Skeletal muscle satellite cell (primary cell): ENCODE data around the gene LRRC8D.
A peak's percentile ranks its signal among the peaks of the same experiment; 100 is the strongest.

Experiments used
- H3K27me3 ChIP-seq: 2 replicates; pipeline ENCODE4 v1.7.0; 2013; ENCODE audit warnings: low read length; ENCODE audit not compliant: control insufficient read depth, insufficient read depth
- H3K36me3 ChIP-seq: 2 replicates; pipeline ENCODE4 v1.7.0; 2013; ENCODE audit warnings: mild to moderate bottlenecking, control low read depth, low read length; ENCODE audit not compliant: insufficient read depth
- H3K4me1 ChIP-seq: 2 replicates; pipeline ENCODE4 v1.7.0; 2013; ENCODE audit warnings: low read length; ENCODE audit not compliant: control insufficient read depth, insufficient read depth
- H3K4me2 ChIP-seq: 2 replicates; pipeline ENCODE4 v1.7.0; 2013; ENCODE audit warnings: mild to moderate bottlenecking, low read length
- H3K4me3 ChIP-seq: 2 replicates; pipeline ENCODE4 v1.7.0; 2013; ENCODE audit warnings: low read length
- H3K9ac ChIP-seq: 2 replicates; pipeline ENCODE4 v1.7.0; 2013; ENCODE audit warnings: mild to moderate bottlenecking, low read depth, low read length, moderate library complexity
- H3K9me3 ChIP-seq: replicated peaks from 2 replicates; pipeline ENCODE4 v1.7.0; 2013; ENCODE audit warnings: mild to moderate bottlenecking, control low read depth, low read length

LRRC8D gene

GRCh38 chr1:89855413-89856123, 34.7 kb downstream of the LRRC8D start:
- peaks cover 18% of the 10 kb centered on the region for H3K4me1 ChIP-seq
- H3K27me3 ChIP-seq, result no peaks in the 10 kb centered on the region
- peak overlapping the region; percentile 59 for H3K9ac ChIP-seq
- peaks cover 6% of the 10 kb centered on the region for H3K36me3 ChIP-seq
- peak overlapping the region; percentile 66 for H3K4me2 ChIP-seq
- no peaks in the 10 kb centered on the region for H3K9me3 ChIP-seq
- H3K4me3 ChIP-seq, result peak overlapping the region; percentile 21

GRCh38 chr1:89863165-89863830, 42.5 kb downstream of the LRRC8D start:
- no peaks in the 10 kb centered on the region for H3K36me3 ChIP-seq
- H3K9me3 ChIP-seq, result no peaks in the 10 kb centered on the region
- H3K9ac ChIP-seq, result no peak overlapping the region
- no peaks in the 10 kb centered on the region for H3K27me3 ChIP-seq
- H3K4me1 ChIP-seq, result peaks cover 14% of the 10 kb centered on the region
- no peak overlapping the region for H3K4me3 ChIP-seq
- H3K4me2 ChIP-seq, result no peak overlapping the region

- Histone ChIP-seq H3K4me1 (peaks cover 14% of the 10 kb centered on the region), H3K4me3 (no peak overlapping the region), H3K9ac (no peak overlapping the region), H3K9me3 (no peaks in the 10 kb centered on the region), H3K27me3 (no peaks in the 10 kb centered on the region), H3K36me3 (no peaks in the 10 kb centered on the region), H3K4me2 (peak overlapping the region; percentile 60)
Observed at GRCh38 chr1:89865498-89866382, 44.9 kb downstream of the LRRC8D start.

DNA sequence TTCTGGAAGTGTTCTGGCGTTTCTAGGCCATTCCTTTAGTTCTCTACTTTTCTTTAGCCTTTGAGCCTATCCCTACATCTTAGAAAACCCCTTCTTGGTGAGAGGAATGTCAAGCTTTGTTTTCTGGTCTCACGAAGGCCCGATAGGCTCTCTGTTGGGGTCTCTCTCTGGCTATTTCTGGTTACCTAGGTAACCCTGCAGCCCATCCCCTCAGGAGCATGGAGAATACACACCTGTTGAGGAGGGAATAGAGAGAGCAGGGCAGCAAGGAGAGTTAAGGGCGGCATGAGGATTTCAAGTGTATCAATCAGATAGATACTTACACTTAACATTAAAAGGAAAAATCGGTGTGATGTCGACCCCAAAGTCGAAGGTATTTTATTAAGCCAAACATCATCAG, 45.7 kb downstream of the LRRC8D start:
- no peaks in the 10 kb centered on the region for H3K9me3 ChIP-seq
- no peak overlapping the region for H3K9ac ChIP-seq
- H3K27me3 ChIP-seq, result no peaks in the 10 kb centered on the region
- H3K36me3 ChIP-seq, result no peaks in the 10 kb centered on the region
- peak overlapping the region; percentile 60 for H3K4me2 ChIP-seq
- no peak overlapping the region for H3K4me3 ChIP-seq
- peaks cover 14% of the 10 kb centered on the region for H3K4me1 ChIP-seq

GRCh38 chr1:89870998-89871397, 50.2 kb downstream of the LRRC8D start:
- H3K4me1 ChIP-seq, result peaks cover 12% of the 10 kb centered on the region
- no peaks in the 10 kb centered on the region for H3K27me3 ChIP-seq
- H3K4me3 ChIP-seq, result no peak overlapping the region
- no peaks in the 10 kb centered on the region for H3K36me3 ChIP-seq
- no peaks in the 10 kb centered on the region for H3K9me3 ChIP-seq
- no peak overlapping the region for H3K9ac ChIP-seq
- H3K4me2 ChIP-seq, result no peak overlapping the region

- no peak overlapping the region for H3K9ac ChIP-seq
- H3K36me3 ChIP-seq, result no peaks in the 10 kb centered on the region
- H3K4me3 ChIP-seq, result no peak overlapping the region
- no peaks in the 10 kb centered on the region for H3K9me3 ChIP-seq
- no peak overlapping the region for H3K4me2 ChIP-seq
- H3K4me1 ChIP-seq, result peaks cover 5% of the 10 kb centered on the region
- no peaks in the 10 kb centered on the region for H3K27me3 ChIP-seq
Observed at GRCh38 chr1:89871768-89872473, 51.1 kb downstream of the LRRC8D start.

DNA sequence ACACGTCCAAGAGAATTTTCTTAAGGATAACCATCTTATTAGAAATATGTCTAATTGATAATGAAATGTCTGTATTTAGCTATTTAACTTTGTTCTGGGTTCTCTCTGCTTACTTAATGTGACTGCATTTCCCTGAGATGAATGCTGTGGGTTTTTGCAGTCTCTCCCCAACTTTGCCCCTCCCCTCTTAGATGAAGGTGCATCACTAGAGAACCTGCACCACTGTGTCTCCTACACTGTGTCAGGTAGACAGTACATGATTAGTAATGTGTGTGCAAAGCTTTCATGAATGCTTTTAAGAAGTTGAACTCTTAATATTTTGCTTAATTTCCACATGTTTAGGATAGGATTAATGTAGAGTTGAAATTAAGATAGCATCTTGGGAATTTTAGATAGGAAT, 51.7 kb downstream of the LRRC8D start:
- Histone ChIP-seq H3K9ac (no peak overlapping the region), H3K27me3 (no peaks in the 10 kb centered on the region), H3K4me2 (no peak overlapping the region), H3K4me1 (peaks cover 5% of the 10 kb centered on the region), H3K9me3 (no peaks in the 10 kb centered on the region), H3K4me3 (no peak overlapping the region), H3K36me3 (no peaks in the 10 kb centered on the region)

DNA sequence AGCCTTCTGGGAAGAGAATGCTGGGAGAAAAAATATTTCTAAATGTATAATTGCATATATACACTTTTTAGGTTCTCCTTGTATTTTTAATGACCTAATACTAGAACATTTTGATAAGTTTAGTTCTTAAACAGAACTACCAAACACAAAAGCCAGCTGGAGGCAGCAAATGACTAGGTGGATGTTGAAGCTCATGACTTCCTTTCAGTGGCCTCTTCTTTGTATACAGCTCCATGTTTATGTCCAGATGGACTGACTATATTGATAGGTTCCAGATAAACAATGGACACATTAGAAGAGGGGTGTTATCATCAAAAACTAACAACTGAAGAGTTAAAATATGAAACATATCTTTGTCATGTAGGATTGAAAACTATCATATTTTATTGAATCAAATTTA, 52.5 kb downstream of the LRRC8D start:
- H3K9ac ChIP-seq, result no peak overlapping the region
- no peaks in the 10 kb centered on the region for H3K27me3 ChIP-seq
- no peaks in the 10 kb centered on the region for H3K36me3 ChIP-seq
- peaks cover 5% of the 10 kb centered on the region for H3K4me1 ChIP-seq
- no peaks in the 10 kb centered on the region for H3K9me3 ChIP-seq
- no peak overlapping the region for H3K4me3 ChIP-seq
- no peak overlapping the region for H3K4me2 ChIP-seq

DNA sequence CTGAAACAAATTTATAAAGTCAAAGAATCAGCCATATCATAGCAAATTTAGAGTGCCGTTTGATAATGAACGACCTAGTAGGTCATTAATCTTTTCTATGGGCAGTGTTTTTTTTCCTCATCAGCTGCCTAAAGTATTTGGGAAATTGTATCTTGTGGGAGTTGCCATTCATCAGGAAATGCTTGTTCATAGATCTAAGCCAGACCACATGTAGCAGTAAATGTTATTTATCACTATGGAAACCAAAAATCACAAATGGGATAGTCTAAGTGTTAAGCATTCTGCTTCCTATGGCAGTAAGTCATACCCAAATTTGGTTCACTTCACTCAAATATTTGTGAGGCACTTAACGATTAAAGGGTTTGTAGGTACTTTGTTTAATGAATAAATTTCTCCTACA, 52.9 kb downstream of the LRRC8D start:
- H3K4me3 ChIP-seq, result no peak overlapping the region
- H3K9ac ChIP-seq, result no peak overlapping the region
- H3K36me3 ChIP-seq, result no peaks in the 10 kb centered on the region
- H3K4me1 ChIP-seq, result peaks cover 5% of the 10 kb centered on the region
- no peaks in the 10 kb centered on the region for H3K9me3 ChIP-seq
- no peak overlapping the region for H3K4me2 ChIP-seq
- H3K27me3 ChIP-seq, result no peaks in the 10 kb centered on the region

GRCh38 chr1:89876463-89876862, 55.6 kb downstream of the LRRC8D start:
- Histone ChIP-seq H3K4me1 (peaks cover 5% of the 10 kb centered on the region), H3K27me3 (no peaks in the 10 kb centered on the region)

DNA sequence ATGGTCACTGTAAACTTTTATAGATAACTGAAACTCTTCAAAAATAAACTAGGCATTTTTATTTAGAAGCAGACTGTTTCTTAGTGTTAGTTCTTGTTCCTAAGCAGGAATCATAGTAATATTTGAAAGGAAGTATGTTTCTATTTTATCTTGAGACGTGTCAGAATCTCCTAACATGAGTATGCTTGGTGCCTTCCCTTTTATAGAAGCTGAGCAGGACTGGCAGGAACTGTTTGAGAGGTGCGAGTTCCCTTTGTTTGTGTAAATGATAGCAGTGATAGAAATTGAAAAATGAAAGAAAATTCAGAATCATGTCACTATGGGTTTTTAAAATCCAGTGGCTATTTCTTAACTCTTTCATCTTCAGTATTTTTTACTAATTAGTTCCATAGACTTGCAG, 56.9 kb downstream of the LRRC8D start:
- no peak overlapping the region for H3K4me3 ChIP-seq
- no peak overlapping the region for H3K9ac ChIP-seq
- no peaks in the 10 kb centered on the region for H3K27me3 ChIP-seq
- H3K36me3 ChIP-seq, result peaks cover 7% of the 10 kb centered on the region
- H3K9me3 ChIP-seq, result peaks cover 3% of the 10 kb centered on the region
- peaks cover 5% of the 10 kb centered on the region for H3K4me1 ChIP-seq
- no peak overlapping the region for H3K4me2 ChIP-seq

More at GRCh38 chr1:89876463-89876862, 55.6 kb downstream of the LRRC8D start:
- H3K4me3 ChIP-seq, result no peak overlapping the region
- H3K36me3 ChIP-seq, result peaks cover 3% of the 10 kb centered on the region
- H3K9me3 ChIP-seq, result peaks cover under 1% of the 10 kb centered on the region
- no peak overlapping the region for H3K4me2 ChIP-seq
- no peak overlapping the region for H3K9ac ChIP-seq
